H9 (cell line): ENCODE data around the gene TBC1D26. TPM values are rescaled to one million over a fixed set of nuclear protein-coding genes. Genes with fewer than 3 reads are reported as not detected.
"Not testable (repeated sequence)": the region's sequence is repeated elsewhere in the genome, so short reads cannot be mapped to it uniquely, and the experiment has no call there.

Experiments used
- DNase-seq: peaks from one replicate; pipeline ENCODE4 v3.0.0-alpha.2; 2017
- H2AFZ ChIP-seq: one replicate; pipeline ENCODE4 v1.6.1; 2013; ENCODE audit warnings: mild to moderate bottlenecking, low read length, control low read depth, moderate library complexity
- H2AK5ac ChIP-seq: 2 replicates; pipeline ENCODE4 v1.6.1; 2013; ENCODE audit warnings: low read length, control low read depth, mixed read lengths; ENCODE audit not compliant: insufficient read length
- H2BK120ac ChIP-seq: one replicate; pipeline ENCODE4 v1.6.1; 2013; ENCODE audit warnings: low read depth, mild to moderate bottlenecking, low read length, control low read depth, inconsistent platforms; ENCODE audit not compliant: poor library complexity, severe bottlenecking
- H2BK12ac ChIP-seq: 2 replicates; pipeline ENCODE4 v1.6.1; 2013; ENCODE audit warnings: low read length, control low read depth, mixed read lengths, low read depth; ENCODE audit not compliant: insufficient read length
- H2BK15ac ChIP-seq: 2 replicates; pipeline ENCODE4 v1.6.1; 2013; ENCODE audit warnings: low read depth, low read length, control low read depth
- H2BK20ac ChIP-seq: one replicate; pipeline ENCODE4 v1.6.1; 2013; ENCODE audit warnings: low read depth, mild to moderate bottlenecking, low read length, control low read depth, inconsistent platforms; ENCODE audit not compliant: poor library complexity, severe bottlenecking
- H2BK5ac ChIP-seq: 2 replicates; pipeline ENCODE4 v1.6.1; 2013; ENCODE audit warnings: low read length, control low read depth, mixed read lengths; ENCODE audit not compliant: insufficient read length
- H3K14ac ChIP-seq: 2 replicates; pipeline ENCODE4 v1.6.1; 2013; ENCODE audit warnings: low read length, control low read depth; ENCODE audit not compliant: insufficient read depth
- H3K18ac ChIP-seq: 2 replicates; pipeline ENCODE4 v1.6.1; 2013; ENCODE audit warnings: low read depth, mild to moderate bottlenecking, mixed read lengths, low read length, control low read depth; ENCODE audit not compliant: insufficient read length
- H3K23ac ChIP-seq: 2 replicates; pipeline ENCODE4 v1.6.1; 2013; ENCODE audit warnings: low read length, control low read depth, mixed read lengths, low read depth; ENCODE audit not compliant: insufficient read length
- H3K23me2 ChIP-seq: 2 replicates; pipeline ENCODE4 v1.6.1; 2013; ENCODE audit warnings: low read depth, mild to moderate bottlenecking, mixed read lengths, low read length, control low read depth; ENCODE audit not compliant: insufficient read length, poor library complexity, severe bottlenecking
- H3K27ac ChIP-seq: 2 replicates; pipeline ENCODE4 v1.5.1; 2013; ENCODE audit warnings: low read length, control low read depth, mixed read lengths, low read depth; ENCODE audit not compliant: insufficient read length
- H3K27me3 ChIP-seq: 2 replicates; pipeline ENCODE4 v1.6.1; 2013; ENCODE audit warnings: low read length, control low read depth, inconsistent platforms; ENCODE audit not compliant: insufficient read depth
- H3K4ac ChIP-seq: 2 replicates; pipeline ENCODE4 v1.6.1; 2013; ENCODE audit warnings: low read depth, mild to moderate bottlenecking, control low read depth, inconsistent platforms, low read length, moderate library complexity
- H3K4me1 ChIP-seq: 2 replicates; pipeline ENCODE4 v1.6.1; 2013; ENCODE audit warnings: low read length, control low read depth, inconsistent platforms; ENCODE audit not compliant: insufficient read depth
- H3K4me2 ChIP-seq: 2 replicates; pipeline ENCODE4 v1.6.1; 2013; ENCODE audit warnings: low read length, control low read depth, mixed read lengths; ENCODE audit not compliant: insufficient read length, insufficient read depth
- H3K56ac ChIP-seq: 2 replicates; pipeline ENCODE4 v1.6.1; 2013; ENCODE audit warnings: low read depth, mild to moderate bottlenecking, mixed read lengths, low read length, control low read depth; ENCODE audit not compliant: insufficient read length
- H3K79me1 ChIP-seq: 2 replicates; pipeline ENCODE4 v1.6.1; 2013; ENCODE audit warnings: low read depth, mild to moderate bottlenecking, moderate library complexity, low read length, control low read depth, inconsistent platforms; ENCODE audit not compliant: insufficient read depth, poor library complexity, severe bottlenecking
- H3K79me2 ChIP-seq: 2 replicates; pipeline ENCODE4 v1.6.1; 2013; ENCODE audit warnings: low read length, control low read depth, inconsistent platforms; ENCODE audit not compliant: insufficient read depth
- H3K9ac ChIP-seq: 2 replicates; pipeline ENCODE4 v1.6.1; 2013; ENCODE audit warnings: low read length, control low read depth, mixed read lengths; ENCODE audit not compliant: insufficient read length; ENCODE audit errors: extremely low read depth
- H3K9me3 ChIP-seq: one replicate; pipeline ENCODE4 v1.6.1; 2013; ENCODE audit warnings: low read depth, low read length, inconsistent platforms; ENCODE audit not compliant: control insufficient read depth
- H3T11ph ChIP-seq: one replicate; pipeline ENCODE4 v1.6.1; 2013; ENCODE audit warnings: mild to moderate bottlenecking, low read length, control low read depth, inconsistent platforms
- H4K20me1 ChIP-seq: one replicate; pipeline ENCODE4 v1.6.1; 2013; ENCODE audit not compliant: control insufficient read depth, insufficient read length, insufficient read depth
- H4K5ac ChIP-seq: 2 replicates; pipeline ENCODE4 v1.6.1; 2013; ENCODE audit warnings: low read depth, mild to moderate bottlenecking, mixed read lengths, low read length, control low read depth; ENCODE audit not compliant: insufficient read length
- H4K8ac ChIP-seq: replicated peaks from 2 replicates; pipeline ENCODE4 v1.6.1; 2013; ENCODE audit warnings: low read length, control low read depth, mixed read lengths, low read depth; ENCODE audit not compliant: insufficient read length
- H4K91ac ChIP-seq: 2 replicates; pipeline ENCODE4 v1.6.1; 2013; ENCODE audit warnings: low read depth, mild to moderate bottlenecking, moderate library complexity, mixed read lengths, low read length, control low read depth; ENCODE audit not compliant: insufficient read length
- H3K27ac Mint-ChIP-seq, 3 experiments: 2 replicates in 2 of 3; 3 replicates in 1 of 3; pipeline ENCODE4 v1.8.0; 2020 to 2021; ENCODE audit warnings: mixed read lengths in 3 of 3, mild to moderate bottlenecking in 1 of 3, moderate library complexity in 1 of 3
- H3K27me3 Mint-ChIP-seq: 2 replicates; pipeline ENCODE4 v1.8.0; 2021; ENCODE audit warnings: low read depth, mild to moderate bottlenecking, moderate library complexity, mixed read lengths
- H3K36me3 Mint-ChIP-seq, 3 experiments: 2 replicates in 2 of 3; 3 replicates in 1 of 3; pipeline ENCODE4 v1.8.0; 2020 to 2021; ENCODE audit warnings: low read depth in 3 of 3, mixed read lengths in 3 of 3; ENCODE audit not compliant: insufficient read depth in 1 of 3
- H3K4me1 Mint-ChIP-seq, 2 experiments: 2 replicates each; pipeline ENCODE4 v1.8.0; 2020; ENCODE audit warnings: mixed read lengths in 2 of 2
- H3K4me3 Mint-ChIP-seq, 2 experiments: 2 replicates in 1 of 2; 3 replicates in 1 of 2; pipeline ENCODE4 v1.8.0; 2020 to 2021; ENCODE audit warnings: mild to moderate bottlenecking in 2 of 2, mixed read lengths in 2 of 2, moderate library complexity in 1 of 2
- H3K9me3 Mint-ChIP-seq, 2 experiments: 2 replicates in 1 of 2; 3 replicates in 1 of 2; pipeline ENCODE4 v1.8.0; 2020; ENCODE audit warnings: mild to moderate bottlenecking in 2 of 2, mixed read lengths in 2 of 2, moderate library complexity in 1 of 2
- WGBS: extraction: QIAGEN DNeasy Blood & Tissue Kit; methylation state at CpG from one replicate; pipeline ENCODE4 v1.1.7; 2013; ENCODE audit warnings: missing lambda C conversion rate, low lambda C conversion rate, mixed read lengths; ENCODE audit not compliant: insufficient read length; ENCODE audit errors: extremely low coverage; 5-methylcytosine and 5-hydroxymethylcytosine counted together
- total RNA-seq: library from RNA; stranded (reverse); gene quantifications from 2 replicates; pipeline ENCODE4 v1.2.1, GENCODE V29; 2021

The TBC1D26 gene
- total RNA-seq, 1 experiment from 2014 or later = 0.83 TPM

GRCh38 chr17:15787363-15788075, 55.4 kb downstream of the TBC1D26 start:
- H4K5ac ChIP-seq, H2AFZ ChIP-seq, H3K18ac ChIP-seq, H3K27ac ChIP-seq, H4K8ac ChIP-seq, H3K9ac ChIP-seq, H2BK12ac ChIP-seq, H3K4ac ChIP-seq, H2BK15ac ChIP-seq, H3K27me3 ChIP-seq, H3K27me3 Mint-ChIP-seq, H3K23me2 ChIP-seq, H3K79me1 ChIP-seq, H4K20me1 ChIP-seq, H3K27ac Mint-ChIP-seq, H3K9me3 Mint-ChIP-seq, H3K79me2 ChIP-seq, DNase-seq, H2BK120ac ChIP-seq, H3T11ph ChIP-seq, H3K4me1 Mint-ChIP-seq, H3K4me1 ChIP-seq, H3K4me2 ChIP-seq, H2BK20ac ChIP-seq, H4K91ac ChIP-seq, H2BK5ac ChIP-seq, H3K14ac ChIP-seq, H2AK5ac ChIP-seq, H3K23ac ChIP-seq, H3K9me3 ChIP-seq, H3K56ac ChIP-seq, H3K36me3 Mint-ChIP-seq: not testable (repeated sequence)
- peak overlapping the region in 1 of 2 experiments; percentile 19; a peak in 2 of 5 replicates for H3K4me3 Mint-ChIP-seq
- no CpG with 5 or more reads among the region's 29 CpGs for WGBS

GRCh38 chr17:15788365-15788764, 56.3 kb downstream of the TBC1D26 start:
- H2AK5ac ChIP-seq, H2BK20ac ChIP-seq, H3K18ac ChIP-seq, H3K79me2 ChIP-seq, H4K5ac ChIP-seq, H3K27ac ChIP-seq, H2BK5ac ChIP-seq, H3K14ac ChIP-seq, H3K23ac ChIP-seq, H3K4me1 ChIP-seq, H3K4me2 ChIP-seq, H3K27ac Mint-ChIP-seq, H3K36me3 Mint-ChIP-seq, H3K4me3 Mint-ChIP-seq, H3K23me2 ChIP-seq, H3K27me3 Mint-ChIP-seq, H3K4ac ChIP-seq, H3K9me3 Mint-ChIP-seq, H3K9ac ChIP-seq, H3K79me1 ChIP-seq, H3K9me3 ChIP-seq, DNase-seq, H3T11ph ChIP-seq, H3K56ac ChIP-seq, H2AFZ ChIP-seq, H4K91ac ChIP-seq, H3K4me1 Mint-ChIP-seq, H2BK120ac ChIP-seq, H2BK12ac ChIP-seq, H4K8ac ChIP-seq, H2BK15ac ChIP-seq, H4K20me1 ChIP-seq, H3K27me3 ChIP-seq: not testable (repeated sequence)
- no CpG with 5 or more reads among the region's 2 CpGs for whole genome bisulfite sequencing
